ENCODE measurements around the gene LRRN1.

DNA sequence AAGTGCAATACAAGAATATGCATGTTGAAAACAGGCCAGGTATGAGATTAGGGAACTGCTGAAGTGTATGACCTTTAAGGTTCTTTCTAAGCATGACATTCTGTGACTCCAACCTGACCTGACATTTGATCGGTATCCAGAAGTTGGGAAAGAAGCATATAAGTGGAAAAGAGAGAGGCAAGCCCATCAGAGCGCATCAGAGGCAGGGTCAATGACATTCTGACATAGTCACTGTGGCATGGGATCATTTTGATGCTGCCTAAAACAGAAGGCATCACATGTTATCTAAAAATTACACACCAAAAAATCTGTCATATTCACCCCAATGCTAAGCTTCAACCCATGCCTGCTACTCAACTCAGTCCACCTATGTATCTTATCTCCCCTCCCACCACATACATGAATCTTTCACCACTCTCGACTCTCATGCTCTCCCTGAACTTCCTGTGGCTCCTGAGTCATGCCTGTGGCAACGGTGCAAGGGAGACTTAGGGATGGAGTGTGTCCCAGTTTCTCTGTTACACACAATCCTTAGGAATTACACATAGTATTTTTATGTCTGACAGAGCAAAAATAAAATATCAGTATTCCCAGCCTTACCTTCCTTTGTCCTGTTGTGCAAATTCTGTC lies 20.5 kb upstream of the LRRN1 start:
- TF ChIP-seq, protein P1, sequence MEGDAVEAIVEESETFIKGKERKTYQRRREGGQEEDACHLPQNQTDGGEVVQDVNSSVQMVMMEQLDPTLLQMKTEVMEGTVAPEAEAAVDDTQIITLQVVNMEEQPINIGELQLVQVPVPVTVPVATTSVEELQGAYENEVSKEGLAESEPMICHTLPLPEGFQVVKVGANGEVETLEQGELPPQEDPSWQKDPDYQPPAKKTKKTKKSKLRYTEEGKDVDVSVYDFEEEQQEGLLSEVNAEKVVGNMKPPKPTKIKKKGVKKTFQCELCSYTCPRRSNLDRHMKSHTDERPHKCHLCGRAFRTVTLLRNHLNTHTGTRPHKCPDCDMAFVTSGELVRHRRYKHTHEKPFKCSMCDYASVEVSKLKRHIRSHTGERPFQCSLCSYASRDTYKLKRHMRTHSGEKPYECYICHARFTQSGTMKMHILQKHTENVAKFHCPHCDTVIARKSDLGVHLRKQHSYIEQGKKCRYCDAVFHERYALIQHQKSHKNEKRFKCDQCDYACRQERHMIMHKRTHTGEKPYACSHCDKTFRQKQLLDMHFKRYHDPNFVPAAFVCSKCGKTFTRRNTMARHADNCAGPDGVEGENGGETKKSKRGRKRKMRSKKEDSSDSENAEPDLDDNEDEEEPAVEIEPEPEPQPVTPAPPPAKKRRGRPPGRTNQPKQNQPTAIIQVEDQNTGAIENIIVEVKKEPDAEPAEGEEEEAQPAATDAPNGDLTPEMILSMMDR (conservative IDR thresholded peaks at IDR 0.05) = no peak
- no peak for TF ChIP-seq ZFX (IDR thresholded peaks at IDR 0.05)
